Activated CD8-positive, alpha-beta T cell treated with anti-CD3 and anti-CD28 coated beads for 36 hours (primary cell): ENCODE data around the gene PSMG1. TPM values are rescaled to one million over a fixed set of nuclear protein-coding genes. Genes with fewer than 3 reads are reported as not detected.

Experiments
- ATAC-seq: fragments of 200-7000 bp; cut with Tn5 transposase; one replicate; pipeline ENCODE4 v1.10.0; 2021; ENCODE audit warnings: mild to moderate bottlenecking, moderate library complexity
- CTCF ChIA-PET: fragments of 350-600 bp; sonication (Branson Sonifier 250); formaldehyde crosslinking; loops from one replicate; lab custom pipeline; 2021; ENCODE audit warnings: antibody characterized with exemption; lab: Charles Lee
- POLR2A ChIA-PET: fragments of 350-600 bp; sonication (Branson Sonifier 250); formaldehyde crosslinking; loops from one replicate; lab custom pipeline; 2021; ENCODE audit warnings: antibody characterized with exemption; lab: Charles Lee
- DNase-seq: peaks from one replicate; pipeline ENCODE4 v3.0.0-alpha.2; 2020
- H3K27ac Mint-ChIP-seq: one replicate; pipeline ENCODE4 v1.8.0; 2021; ENCODE audit warnings: mild to moderate bottlenecking, mixed read lengths
- H3K27me3 Mint-ChIP-seq: one replicate; pipeline ENCODE4 v1.8.0; 2021; ENCODE audit warnings: mixed read lengths
- H3K36me3 Mint-ChIP-seq: one replicate; pipeline ENCODE4 v1.8.0; 2021; ENCODE audit warnings: low read depth, mixed read lengths
- H3K4me1 Mint-ChIP-seq: one replicate; pipeline ENCODE4 v1.8.0; 2021; ENCODE audit warnings: low read depth, mixed read lengths
- H3K4me3 Mint-ChIP-seq: one replicate; pipeline ENCODE4 v1.8.0; 2021; ENCODE audit warnings: mild to moderate bottlenecking, moderate library complexity, mixed read lengths
- H3K9me3 Mint-ChIP-seq: one replicate; pipeline ENCODE4 v1.8.0; 2021; ENCODE audit warnings: mixed read lengths
- intact Hi-C: fragments of 100-400 bp; cut with micrococcal nuclease; formaldehyde crosslinking; loops from one replicate; pipeline ENCODE4 v1.10.0; 2022
- total RNA-seq, 2 experiments: library from RNA; stranded (reverse); gene quantifications; one replicate each; pipeline ENCODE4 v1.2.3, GENCODE V29; 2021
- TF ChIP-seq, protein P1 (sequence below): fragments of 200-600 bp; IDR thresholded peaks from one replicate; pipeline ENCODE4 v1.8.0; 2022; ENCODE audit warnings: antibody characterized with exemption, mild to moderate bottlenecking

The PSMG1 gene
- total RNA-seq, 2 experiments from 2014 or later: 90.9 to 107 TPM

DNA sequence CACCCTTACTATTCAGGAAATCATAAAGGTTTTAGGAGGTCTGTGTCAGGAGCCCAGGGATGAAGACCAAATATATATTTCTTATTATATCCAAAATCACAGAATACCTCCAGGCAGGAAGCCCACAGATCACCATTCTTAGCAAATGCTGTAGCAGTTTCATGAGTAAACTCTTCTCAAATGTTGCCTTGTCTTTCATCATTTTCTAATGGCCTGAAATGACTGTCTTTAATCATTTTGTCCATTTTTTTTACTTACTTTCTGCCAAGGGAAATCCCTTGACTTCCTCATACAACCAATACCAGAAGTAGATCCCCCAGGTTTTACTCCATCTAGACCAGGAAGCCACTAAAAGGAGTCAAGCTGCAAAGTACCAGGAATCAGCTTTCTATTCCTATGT, 32.4 kb downstream of the PSMG1 start:
- Mint-ChIP-seq H3K4me1 (no peaks in the 10 kb centered on the region), H3K36me3 (no peaks in the 10 kb centered on the region), H3K27ac (no peak overlapping the region), H3K9me3 (no peaks in the 10 kb centered on the region), H3K27me3 (peaks cover 1% of the 10 kb centered on the region), H3K4me3 (no peak overlapping the region)
- POLR2A ChIA-PET: interaction anchor here (0.8 kb wide), 1 partner anchor 13 kb away, joined by 3 read pairs; no protein-coding TSS in a partner anchor
- DNase-seq (no peak), ATAC-seq (no peak)
- intact Hi-C loops: no loop called here
- CTCF ChIA-PET: interaction anchor here (1.1 kb wide), 1 partner anchor 343 kb away, joined by 3 read pairs; no protein-coding TSS in a partner anchor
- TF ChIP-seq, protein P1, sequence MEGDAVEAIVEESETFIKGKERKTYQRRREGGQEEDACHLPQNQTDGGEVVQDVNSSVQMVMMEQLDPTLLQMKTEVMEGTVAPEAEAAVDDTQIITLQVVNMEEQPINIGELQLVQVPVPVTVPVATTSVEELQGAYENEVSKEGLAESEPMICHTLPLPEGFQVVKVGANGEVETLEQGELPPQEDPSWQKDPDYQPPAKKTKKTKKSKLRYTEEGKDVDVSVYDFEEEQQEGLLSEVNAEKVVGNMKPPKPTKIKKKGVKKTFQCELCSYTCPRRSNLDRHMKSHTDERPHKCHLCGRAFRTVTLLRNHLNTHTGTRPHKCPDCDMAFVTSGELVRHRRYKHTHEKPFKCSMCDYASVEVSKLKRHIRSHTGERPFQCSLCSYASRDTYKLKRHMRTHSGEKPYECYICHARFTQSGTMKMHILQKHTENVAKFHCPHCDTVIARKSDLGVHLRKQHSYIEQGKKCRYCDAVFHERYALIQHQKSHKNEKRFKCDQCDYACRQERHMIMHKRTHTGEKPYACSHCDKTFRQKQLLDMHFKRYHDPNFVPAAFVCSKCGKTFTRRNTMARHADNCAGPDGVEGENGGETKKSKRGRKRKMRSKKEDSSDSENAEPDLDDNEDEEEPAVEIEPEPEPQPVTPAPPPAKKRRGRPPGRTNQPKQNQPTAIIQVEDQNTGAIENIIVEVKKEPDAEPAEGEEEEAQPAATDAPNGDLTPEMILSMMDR: no peak

DNA sequence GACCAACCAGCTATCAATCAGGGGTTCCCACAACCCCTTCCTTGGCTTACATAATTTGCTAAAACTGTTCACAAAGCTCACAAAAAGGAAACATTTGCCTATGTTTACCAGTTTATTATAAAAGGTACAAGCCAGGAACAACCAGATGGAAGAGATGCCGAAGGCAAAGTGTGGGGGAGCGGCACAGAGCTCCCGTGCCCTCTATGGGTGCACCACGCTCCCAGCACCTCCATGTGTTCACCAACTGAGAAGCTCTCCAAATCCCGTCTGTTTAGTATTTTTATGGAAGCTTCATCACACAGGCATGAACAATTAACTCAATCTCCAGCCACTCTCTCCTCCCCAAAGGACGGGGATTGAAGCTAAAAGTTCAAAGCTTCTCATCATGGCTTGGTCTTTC, 32.9 kb downstream of the PSMG1 start:
- no peaks in the 10 kb centered on the region for H3K9me3 Mint-ChIP-seq
- ChIA-PET CTCF (interaction anchor here (0.6 to 1.1 kb wide), 2 partner anchors 9 to 343 kb away, joined by 3 read pairs; no protein-coding TSS in a partner anchor), POLR2A (no interaction called here)
- TF ChIP-seq, protein P1: no peak
- DNase-seq: no peak
- peaks cover 1% of the 10 kb centered on the region for H3K27me3 Mint-ChIP-seq
- no peaks in the 10 kb centered on the region for H3K36me3 Mint-ChIP-seq
- ATAC-seq: no peak
- H3K4me3 Mint-ChIP-seq: no peak overlapping the region
- intact Hi-C loops: no loop called here
- no peaks in the 10 kb centered on the region for H3K4me1 Mint-ChIP-seq
- H3K27ac Mint-ChIP-seq: no peak overlapping the region

DNA sequence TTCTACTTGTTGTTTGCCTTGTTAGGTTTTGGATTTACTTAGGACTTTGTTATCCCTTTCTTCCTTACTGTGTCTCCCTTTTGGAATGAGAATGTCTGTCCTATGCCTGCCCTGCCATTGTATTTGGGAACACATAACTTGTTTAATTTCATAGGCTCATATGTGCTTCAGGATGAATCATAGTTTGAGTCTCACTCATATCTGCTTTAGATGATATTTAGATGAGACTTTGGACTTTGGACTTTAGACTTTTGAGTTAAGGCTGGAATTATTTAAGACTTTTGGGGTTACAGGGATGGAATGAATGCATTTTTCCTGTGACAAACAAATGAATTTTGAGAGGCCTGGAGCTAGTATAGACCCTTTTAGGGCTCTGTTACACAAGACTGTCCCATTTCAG, 33.4 kb downstream of the PSMG1 start:
- Mint-ChIP-seq H3K27ac (no peak overlapping the region), H3K9me3 (no peaks in the 10 kb centered on the region), H3K4me3 (no peak overlapping the region), H3K4me1 (no peaks in the 10 kb centered on the region), H3K36me3 (no peaks in the 10 kb centered on the region), H3K27me3 (peaks cover 1% of the 10 kb centered on the region)
- intact Hi-C loops: no loop called here
- ATAC-seq (no peak), DNase-seq (no peak)
- TF ChIP-seq, protein P1: no peak
- ChIA-PET POLR2A (no interaction called here), CTCF (interaction anchor here (0.6 kb wide), 1 partner anchor 10 kb away, joined by 3 read pairs; no protein-coding TSS in a partner anchor)

DNA sequence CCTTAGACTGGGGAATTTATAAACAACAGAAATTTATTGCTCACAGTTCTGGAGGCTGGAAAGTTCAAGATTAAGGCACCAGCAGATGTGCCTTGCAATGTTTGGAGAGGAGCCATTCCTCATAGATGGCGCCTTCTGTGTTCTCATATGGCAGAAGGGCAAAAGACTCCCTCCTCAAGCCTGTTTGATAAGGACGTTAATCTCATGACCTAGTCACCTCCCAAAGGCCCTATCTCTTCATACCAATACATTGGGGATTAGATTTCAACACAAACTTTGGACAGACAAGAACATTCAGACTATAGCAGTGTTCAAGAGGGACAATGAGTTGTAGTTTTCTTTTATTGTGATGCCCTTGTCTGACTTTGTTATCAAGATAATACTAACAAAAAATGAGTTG, 34.3 kb downstream of the PSMG1 start:
- Mint-ChIP-seq H3K4me1 (no peaks in the 10 kb centered on the region), H3K4me3 (no peak overlapping the region), H3K9me3 (no peaks in the 10 kb centered on the region), H3K27ac (no peak overlapping the region), H3K27me3 (peaks cover 1% of the 10 kb centered on the region), H3K36me3 (no peaks in the 10 kb centered on the region)
- DNase-seq: no peak
- POLR2A ChIA-PET: no interaction called here
- CTCF ChIA-PET: no interaction called here
- intact Hi-C loops: no loop called here
- ATAC-seq: no peak
- TF ChIP-seq, protein P1: no peak

DNA sequence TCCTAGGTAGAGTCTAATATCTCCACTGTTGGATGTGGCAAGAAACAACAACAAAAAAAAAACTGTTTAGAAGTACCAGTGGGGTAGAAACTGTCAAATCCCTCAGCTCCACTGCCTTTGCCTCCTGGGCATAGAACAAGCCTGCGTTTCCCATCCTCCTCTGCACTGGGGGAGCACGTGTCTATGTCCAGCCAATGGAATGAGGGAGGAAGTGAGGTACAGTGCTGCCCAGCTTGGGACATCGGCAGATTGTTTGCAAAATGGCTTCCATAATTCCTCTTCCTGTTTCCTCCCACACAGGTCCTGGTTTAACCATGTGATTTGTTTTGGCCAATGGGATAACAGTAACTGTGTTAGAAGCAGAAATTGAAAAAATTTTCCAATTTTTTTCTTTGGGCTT, 39.1 kb downstream of the PSMG1 start:
- CTCF ChIA-PET: no interaction called here
- H3K9me3 Mint-ChIP-seq: no peaks in the 10 kb centered on the region
- POLR2A ChIA-PET: no interaction called here
- no peaks in the 10 kb centered on the region for H3K4me1 Mint-ChIP-seq
- ATAC-seq: no peak
- no peak overlapping the region for H3K27ac Mint-ChIP-seq
- H3K4me3 Mint-ChIP-seq: no peak overlapping the region
- H3K36me3 Mint-ChIP-seq: no peaks in the 10 kb centered on the region
- intact Hi-C loops: no loop called here
- H3K27me3 Mint-ChIP-seq: no peaks in the 10 kb centered on the region
- TF ChIP-seq, protein P1: no peak
- no peak for DNase-seq
